ENCODE measurements around the gene ADAMTS20.
"Not testable (repeated sequence)": the region's sequence is repeated elsewhere in the genome, so short reads cannot be mapped to it uniquely, and the experiment has no call there.

ADAMTS20 gene

DNA sequence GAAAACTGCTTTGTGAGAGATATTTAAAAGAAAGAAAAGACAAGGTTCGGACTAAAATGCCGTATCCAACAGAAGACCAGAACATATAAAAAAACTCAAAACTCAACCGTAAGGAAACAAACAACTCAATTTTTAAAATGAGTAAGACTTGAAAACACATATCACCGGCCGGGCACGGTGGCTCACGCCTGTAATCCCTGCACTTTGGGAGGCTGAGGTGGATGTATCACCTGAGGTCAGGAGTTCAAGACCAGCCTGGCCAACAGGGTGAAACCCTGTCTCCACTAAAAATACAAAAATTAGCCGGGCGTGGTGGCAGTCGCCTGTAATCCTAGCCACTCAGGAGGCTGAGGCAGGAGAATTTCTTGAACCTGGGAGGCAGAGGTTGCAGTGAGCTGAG lies 192.0 kb downstream of the ADAMTS20 start:
- not testable (repeated sequence) for H2BK5ac ChIP-seq (ENCODE audit: low read depth, low read length, poor library complexity); DNase-seq; H3K27me3 ChIP-seq (ENCODE audit: insufficient read depth, low read length); H3K23ac ChIP-seq (ENCODE audit: low read length); H3K4me2 ChIP-seq (ENCODE audit: low read length); H3K4me3 ChIP-seq (ENCODE audit: low read depth, low read length); H3K14ac ChIP-seq (ENCODE audit: low read length); H3K4me1 ChIP-seq (ENCODE audit: control insufficient read depth in 1 of 2, insufficient read depth in 2 of 2, low read length in 2 of 2); H2AK5ac ChIP-seq (ENCODE audit: low read length); H3K18ac ChIP-seq (ENCODE audit: low read length); H2BK120ac ChIP-seq (ENCODE audit: insufficient read depth, low read length, poor library complexity); H3K9me3 ChIP-seq (ENCODE audit: insufficient read depth, low read depth, low read length); H3K79me1 ChIP-seq (ENCODE audit: low read length); H4K8ac ChIP-seq (ENCODE audit: low read depth, low read length); H3K4ac ChIP-seq (ENCODE audit: low read depth, low read length); H3K27ac ChIP-seq (ENCODE audit: low read depth, low read length); H3K9ac ChIP-seq (ENCODE audit: low read length); H2AFZ ChIP-seq (ENCODE audit: insufficient read depth, low read length, poor library complexity); H3K79me2 ChIP-seq (ENCODE audit: control insufficient read depth, insufficient read depth, low read length, poor library complexity); H3K36me3 ChIP-seq (ENCODE audit: control insufficient read depth in 1 of 2, insufficient read depth in 2 of 2, low read length in 2 of 2); H4K12ac ChIP-seq (ENCODE audit: low read depth, low read length); H2BK12ac ChIP-seq (ENCODE audit: low read length); H4K91ac ChIP-seq (ENCODE audit: low read depth, low read length)
- no CpG with 5 or more reads among the region's 10 CpGs for WGBS (ENCODE audit: extremely low coverage, insufficient coverage, insufficient read length)

DNA sequence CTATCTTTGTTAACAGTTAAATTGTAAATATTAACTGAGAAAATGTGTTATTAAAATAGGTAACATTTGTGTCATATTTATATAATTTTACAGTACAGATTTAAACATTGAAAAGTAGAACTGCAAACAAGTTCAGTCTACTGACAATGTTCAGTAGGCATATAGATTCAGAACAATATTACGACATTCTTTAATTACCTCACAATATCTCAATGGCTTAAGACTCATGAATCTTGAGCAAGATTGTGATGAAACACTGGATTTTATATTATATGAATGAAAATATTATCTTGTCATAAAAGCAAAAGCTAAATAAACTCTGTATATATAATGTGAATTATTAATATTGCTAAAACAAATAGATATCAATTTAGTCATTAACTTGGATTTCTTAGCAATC lies 194.9 kb downstream of the ADAMTS20 start:
- H3K9ac ChIP-seq (ENCODE audit: low read length) = no peak overlapping the region
- H4K91ac ChIP-seq (ENCODE audit: low read depth, low read length) = no peak overlapping the region
- WGBS (ENCODE audit: extremely low coverage, insufficient coverage, insufficient read length) = no CpG with 5 or more reads among the region's 1 CpG
- no peak for DNase-seq
- H4K8ac ChIP-seq (ENCODE audit: low read depth, low read length) = no peak overlapping the region
- no peaks in the 10 kb centered on the region for H3K27me3 ChIP-seq (ENCODE audit: insufficient read depth, low read length)
- no peak overlapping the region for H3K14ac ChIP-seq (ENCODE audit: low read length)
- H3K27ac ChIP-seq (ENCODE audit: low read depth, low read length) = no peak overlapping the region
- no peak overlapping the region for H2AFZ ChIP-seq (ENCODE audit: insufficient read depth, low read length, poor library complexity)
- H3K23ac ChIP-seq (ENCODE audit: low read length) = no peak overlapping the region
- no peaks in the 10 kb centered on the region for H3K9me3 ChIP-seq (ENCODE audit: insufficient read depth, low read depth, low read length)
- H3K4me3 ChIP-seq (ENCODE audit: low read depth, low read length) = no peak overlapping the region
- H3K4me1 ChIP-seq (ENCODE audit: control insufficient read depth in 1 of 2, insufficient read depth in 2 of 2, low read length in 2 of 2) = no peaks in the 10 kb centered on the region
- H2AK5ac ChIP-seq (ENCODE audit: low read length) = no peak overlapping the region
- no peak overlapping the region for H3K4me2 ChIP-seq (ENCODE audit: low read length)
- H3K79me1 ChIP-seq (ENCODE audit: low read length) = no peaks in the 10 kb centered on the region
- H3K4ac ChIP-seq (ENCODE audit: low read depth, low read length) = no peak overlapping the region
- no peak overlapping the region for H4K12ac ChIP-seq (ENCODE audit: low read depth, low read length)
- H2BK5ac ChIP-seq (ENCODE audit: low read depth, low read length, poor library complexity) = no peak overlapping the region
- no peaks in the 10 kb centered on the region for H3K79me2 ChIP-seq (ENCODE audit: control insufficient read depth, insufficient read depth, low read length, poor library complexity)
- no peak overlapping the region for H2BK12ac ChIP-seq (ENCODE audit: low read length)
- H3K18ac ChIP-seq (ENCODE audit: low read length) = no peak overlapping the region
- H2BK120ac ChIP-seq (ENCODE audit: insufficient read depth, low read length, poor library complexity) = no peak overlapping the region
- no peaks in the 10 kb centered on the region for H3K36me3 ChIP-seq (ENCODE audit: control insufficient read depth in 1 of 2, insufficient read depth in 2 of 2, low read length in 2 of 2)

DNA sequence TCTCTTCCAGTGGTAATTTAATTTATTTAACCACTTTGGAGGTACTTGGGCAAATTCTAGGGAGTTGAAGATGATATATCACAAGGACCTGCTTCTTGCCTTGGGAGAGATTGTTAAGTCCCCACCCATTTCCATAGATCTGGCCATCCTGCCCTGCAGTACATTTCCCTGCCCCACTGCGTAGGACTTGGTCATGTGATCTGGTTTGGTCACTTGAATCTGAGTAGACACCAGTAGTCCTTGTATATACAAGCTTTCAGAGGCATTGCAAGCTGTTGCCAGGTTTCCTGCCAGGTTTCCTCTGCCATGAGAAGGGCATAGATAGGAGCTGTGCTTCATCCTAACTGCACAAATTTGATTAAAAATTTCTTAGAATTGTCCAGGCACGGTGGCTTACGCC lies 200.0 kb downstream of the ADAMTS20 start:
- Histone ChIP-seq H3K9me3 (ENCODE audit: insufficient read depth, low read depth, low read length) (no peaks in the 10 kb centered on the region), H2BK120ac (ENCODE audit: insufficient read depth, low read length, poor library complexity) (no peak overlapping the region), H3K79me2 (ENCODE audit: control insufficient read depth, insufficient read depth, low read length, poor library complexity) (no peaks in the 10 kb centered on the region), H3K27me3 (ENCODE audit: insufficient read depth, low read length) (no peaks in the 10 kb centered on the region), H3K18ac (ENCODE audit: low read length) (no peak overlapping the region), H3K23ac (ENCODE audit: low read length) (no peak overlapping the region), H3K4me1 (ENCODE audit: control insufficient read depth in 1 of 2, insufficient read depth in 2 of 2, low read length in 2 of 2) (no peaks in the 10 kb centered on the region), H2AK5ac (ENCODE audit: low read length) (no peak overlapping the region), H3K27ac (ENCODE audit: low read depth, low read length) (no peak overlapping the region), H2AFZ (ENCODE audit: insufficient read depth, low read length, poor library complexity) (no peak overlapping the region), H4K91ac (ENCODE audit: low read depth, low read length) (no peak overlapping the region), H2BK5ac (ENCODE audit: low read depth, low read length, poor library complexity) (no peak overlapping the region), H3K36me3 (ENCODE audit: control insufficient read depth in 1 of 2, insufficient read depth in 2 of 2, low read length in 2 of 2) (no peaks in the 10 kb centered on the region), H3K4me2 (ENCODE audit: low read length) (no peak overlapping the region), H3K4me3 (ENCODE audit: low read depth, low read length) (no peak overlapping the region), H3K79me1 (ENCODE audit: low read length) (no peaks in the 10 kb centered on the region), H4K8ac (ENCODE audit: low read depth, low read length) (no peak overlapping the region), H3K14ac (ENCODE audit: low read length) (no peak overlapping the region), H3K9ac (ENCODE audit: low read length) (no peak overlapping the region), H4K12ac (ENCODE audit: low read depth, low read length) (no peak overlapping the region), H3K4ac (ENCODE audit: low read depth, low read length) (no peak overlapping the region), H2BK12ac (ENCODE audit: low read length) (no peak overlapping the region)
- DNase-seq = no peak
- no CpG with 5 or more reads among the region's 3 CpGs for WGBS (ENCODE audit: extremely low coverage, insufficient coverage, insufficient read length)

DNA sequence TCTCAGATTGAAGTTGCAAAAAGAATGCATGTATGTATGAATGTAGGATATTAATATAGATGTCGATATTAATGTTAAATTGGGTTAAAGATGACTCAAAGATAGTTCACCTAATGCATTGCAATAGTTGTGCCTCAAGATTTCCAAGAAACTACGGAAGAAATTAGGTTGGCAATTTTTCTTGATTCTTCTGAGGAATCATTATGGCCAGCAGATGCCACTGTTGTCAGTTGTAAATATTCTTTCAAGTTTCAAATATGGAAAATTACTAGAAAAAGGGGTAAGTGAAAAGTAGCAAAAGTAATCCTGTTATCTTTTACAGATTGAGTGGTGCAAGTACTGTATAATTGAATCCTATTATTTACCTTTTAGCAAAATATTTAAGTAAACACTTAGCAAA lies 202.1 kb downstream of the ADAMTS20 start:
- H3K4me1 ChIP-seq (ENCODE audit: control insufficient read depth in 1 of 2, insufficient read depth in 2 of 2, low read length in 2 of 2) = no peaks in the 10 kb centered on the region
- H4K12ac ChIP-seq (ENCODE audit: low read depth, low read length) = no peak overlapping the region
- H2AFZ ChIP-seq (ENCODE audit: insufficient read depth, low read length, poor library complexity) = no peak overlapping the region
- no peaks in the 10 kb centered on the region for H3K27me3 ChIP-seq (ENCODE audit: insufficient read depth, low read length)
- no peak overlapping the region for H3K9ac ChIP-seq (ENCODE audit: low read length)
- H3K23ac ChIP-seq (ENCODE audit: low read length) = no peak overlapping the region
- no peak overlapping the region for H3K4me2 ChIP-seq (ENCODE audit: low read length)
- DNase-seq = peak in 1 of 2 donors; percentile 26
- H2BK120ac ChIP-seq (ENCODE audit: insufficient read depth, low read length, poor library complexity) = no peak overlapping the region
- WGBS (ENCODE audit: extremely low coverage, insufficient coverage, insufficient read length) = 100% methylated on average over 1 of the region's 2 CpGs
- H3K9me3 ChIP-seq (ENCODE audit: insufficient read depth, low read depth, low read length) = peaks cover 3% of the 10 kb centered on the region
- H3K4me3 ChIP-seq (ENCODE audit: low read depth, low read length) = no peak overlapping the region
- no peak overlapping the region for H2BK5ac ChIP-seq (ENCODE audit: low read depth, low read length, poor library complexity)
- no peaks in the 10 kb centered on the region for H3K36me3 ChIP-seq (ENCODE audit: control insufficient read depth in 1 of 2, insufficient read depth in 2 of 2, low read length in 2 of 2)
- no peak overlapping the region for H4K91ac ChIP-seq (ENCODE audit: low read depth, low read length)
- no peak overlapping the region for H3K27ac ChIP-seq (ENCODE audit: low read depth, low read length)
- H3K79me1 ChIP-seq (ENCODE audit: low read length) = no peaks in the 10 kb centered on the region
- no peak overlapping the region for H4K8ac ChIP-seq (ENCODE audit: low read depth, low read length)
- no peak overlapping the region for H3K4ac ChIP-seq (ENCODE audit: low read depth, low read length)
- H3K18ac ChIP-seq (ENCODE audit: low read length) = no peak overlapping the region
- no peak overlapping the region for H3K14ac ChIP-seq (ENCODE audit: low read length)
- no peaks in the 10 kb centered on the region for H3K79me2 ChIP-seq (ENCODE audit: control insufficient read depth, insufficient read depth, low read length, poor library complexity)
- no peak overlapping the region for H2BK12ac ChIP-seq (ENCODE audit: low read length)
- H2AK5ac ChIP-seq (ENCODE audit: low read length) = no peak overlapping the region

All from trophoblast cell (in vitro differentiated cells and primary cell).